Activated effector memory CD4-positive, alpha-beta T cell treated with Interleukin-2 at 50 U/mL for 16 hours (primary cell): Measurements from ENCODE around the gene PDE1C.

ENCODE experiments used
- DNase-seq: peaks from one replicate; pipeline ENCODE4 v3.0.0-alpha.2; 2020

The PDE1C gene

GRCh38 chr7:31935124-31936054, 134.8 kb downstream of the PDE1C start:
- DNase-seq: no peak

DNA sequence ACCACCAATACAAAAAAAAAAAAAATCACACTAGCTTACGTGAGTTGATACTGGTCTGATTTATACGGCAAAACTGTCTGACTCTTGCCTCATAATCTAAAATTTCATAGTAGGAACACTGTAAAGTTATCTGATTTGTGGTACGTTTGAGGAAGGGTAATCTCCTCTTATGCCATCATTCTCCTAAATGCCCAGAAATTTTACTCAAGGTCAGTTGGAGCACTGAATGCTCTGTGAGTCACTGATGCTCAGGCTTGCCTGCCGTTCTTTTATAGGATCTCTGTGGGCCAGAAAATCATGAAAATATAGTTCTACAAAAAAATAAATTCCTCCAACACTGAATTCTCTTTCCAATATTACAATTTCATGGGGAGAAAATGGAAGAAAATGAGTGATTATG, 135.7 kb downstream of the PDE1C start:
- DNase-seq: no peak

- DNase-seq: no peak
Measured at GRCh38 chr7:31933481-31933880, 136.7 kb downstream of the PDE1C start.

- no peak for DNase-seq
Measured at GRCh38 chr7:31926991-31927584, 143.1 kb downstream of the PDE1C start.

- no peak for DNase-seq
Measured at GRCh38 chr7:31925753-31926454, 144.3 kb downstream of the PDE1C start.

GRCh38 chr7:31924251-31924650, 146.0 kb downstream of the PDE1C start:
- DNase-seq: no peak

GRCh38 chr7:31922848-31923247, 147.4 kb downstream of the PDE1C start:
- no peak for DNase-seq

DNA sequence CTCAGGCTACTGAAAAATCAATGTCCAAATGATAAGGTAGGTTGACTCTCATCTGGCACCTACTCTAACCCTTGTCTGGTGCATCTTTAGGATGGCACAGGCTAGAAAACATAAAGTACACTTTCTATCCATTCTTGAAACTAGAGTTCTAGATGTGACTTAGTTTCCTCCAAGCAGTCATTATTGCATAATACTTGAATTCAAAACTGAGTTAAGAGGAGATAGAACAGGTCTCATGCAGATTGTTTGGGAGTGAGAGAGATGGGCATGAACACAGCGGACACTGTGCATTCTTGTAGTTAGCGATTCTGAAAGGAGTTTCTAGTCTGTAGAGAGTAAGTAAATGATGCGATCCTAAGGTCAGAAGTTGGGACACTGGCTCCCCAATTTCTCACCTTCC, 149.2 kb downstream of the PDE1C start:
- DNase-seq: no peak

DNA sequence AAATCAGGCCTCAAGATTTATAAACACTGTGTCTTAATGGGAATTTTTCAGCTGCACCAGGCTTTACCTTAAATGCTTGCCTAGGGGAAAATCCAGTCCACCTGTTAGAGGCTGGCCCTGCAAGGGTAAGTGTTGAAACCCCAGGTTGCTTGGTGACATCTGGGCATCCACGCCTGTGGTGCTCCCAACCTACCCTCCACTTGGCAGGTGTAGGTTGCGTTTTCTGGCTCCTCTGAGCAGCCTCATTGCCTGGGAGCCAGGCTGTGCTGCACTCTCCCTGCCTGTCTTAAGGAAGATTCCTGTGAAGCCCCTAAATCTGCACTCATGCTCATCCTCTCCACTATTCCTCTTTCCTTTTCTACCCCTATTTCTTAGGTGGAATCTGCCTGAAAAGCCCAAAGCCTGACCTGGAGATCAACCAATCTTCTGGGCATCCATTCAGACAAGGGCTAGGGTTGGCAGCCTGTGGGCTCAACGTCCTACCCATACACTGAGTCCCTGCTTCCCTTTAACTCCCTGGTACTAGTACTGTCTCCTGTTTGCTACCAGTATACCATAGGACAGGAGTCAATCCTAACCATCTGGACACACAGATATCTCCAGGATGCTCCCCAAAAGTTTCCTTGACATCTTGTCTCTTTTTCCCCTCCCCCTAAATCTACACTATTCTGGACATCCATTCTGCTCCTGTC, 150.4 kb downstream of the PDE1C start:
- DNase-seq: no peak

DNA sequence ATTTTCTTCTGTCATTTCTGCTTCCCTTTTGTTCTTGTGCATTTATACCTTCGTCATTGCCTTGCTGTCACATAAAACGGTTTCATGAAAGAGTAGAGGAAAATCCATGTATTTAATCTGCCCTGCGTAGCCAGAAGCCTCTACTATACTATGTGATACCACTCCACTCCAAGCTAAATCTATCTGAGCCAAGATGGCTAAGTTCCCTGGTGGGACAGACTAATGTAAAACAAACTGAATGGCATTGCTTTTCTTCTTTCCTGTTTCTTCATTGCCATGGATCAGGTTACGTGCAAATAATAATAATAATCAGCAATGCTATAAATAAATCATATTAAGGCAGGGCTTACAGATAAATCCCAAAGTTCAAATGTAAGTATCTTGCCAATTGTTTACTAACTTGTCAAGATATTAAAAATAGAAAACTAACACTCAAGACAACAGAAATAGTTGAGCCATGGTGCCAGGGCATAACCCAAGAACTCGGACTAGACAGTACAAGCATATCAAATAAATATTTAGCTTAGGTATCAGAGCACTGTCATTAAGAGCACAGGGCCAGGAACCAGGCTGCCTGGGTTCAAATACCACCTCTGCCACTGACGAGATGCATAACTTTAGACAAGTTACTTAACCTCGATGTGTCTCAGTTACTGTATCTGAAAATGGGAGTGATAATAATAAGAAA, 151.4 kb downstream of the PDE1C start:
- no peak for DNase-seq

GRCh38 chr7:31917256-31917655, 153.0 kb downstream of the PDE1C start:
- DNase-seq: no peak

- no peak for DNase-seq
Measured at GRCh38 chr7:31910191-31910590, 160.0 kb downstream of the PDE1C start.

GRCh38 chr7:31906479-31907171, 163.6 kb downstream of the PDE1C start:
- no peak for DNase-seq

- DNase-seq: no peak
Measured at GRCh38 chr7:31903962-31904361, 166.2 kb downstream of the PDE1C start.

DNA sequence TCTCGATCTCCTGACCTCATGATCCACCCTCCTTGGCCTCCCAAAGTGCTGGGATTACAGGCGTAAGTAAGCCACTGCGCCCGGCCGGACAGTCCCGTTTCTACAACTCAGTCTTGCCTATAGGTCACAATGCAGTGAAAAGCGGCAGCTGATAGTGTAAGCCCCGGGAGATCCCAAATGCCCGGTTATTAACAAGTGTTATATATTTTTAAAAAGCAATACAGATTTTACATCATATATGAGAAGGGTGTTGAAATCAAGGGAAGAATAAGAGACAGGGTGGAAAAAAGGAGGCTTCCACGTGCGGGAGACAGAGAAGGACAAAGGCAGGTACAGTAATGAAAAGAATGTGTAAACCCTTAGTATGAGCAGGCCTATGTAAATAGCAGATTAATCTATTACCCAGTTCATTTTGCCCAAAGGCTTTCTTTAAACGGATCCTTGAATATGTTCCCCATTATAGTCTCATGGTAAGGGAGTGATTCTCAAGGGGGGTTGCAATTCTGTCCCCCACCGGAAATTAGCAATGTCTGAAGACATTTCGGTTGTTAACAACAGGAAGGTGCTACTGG, 170.8 kb downstream of the PDE1C start:
- no peak for DNase-seq

DNA sequence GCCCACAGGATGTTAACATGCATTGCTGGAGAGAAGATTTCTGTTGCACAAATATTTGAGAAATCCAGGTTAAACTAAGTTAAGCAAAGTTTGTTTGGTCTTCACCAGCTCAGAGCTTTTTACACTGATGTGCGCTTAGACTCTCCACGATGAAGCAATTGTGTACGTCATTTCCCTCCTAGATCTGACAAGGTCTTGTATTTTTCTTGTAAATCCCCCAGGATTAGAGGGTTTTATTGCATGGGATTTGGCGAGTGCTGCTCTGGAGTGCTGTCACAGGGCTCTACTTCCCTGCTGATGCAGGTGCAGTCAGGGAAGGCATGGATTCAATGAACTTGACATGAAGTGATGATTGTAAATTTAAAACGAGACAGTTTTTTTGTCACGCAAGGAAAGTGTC, 173.3 kb downstream of the PDE1C start:
- DNase-seq: no peak

DNA sequence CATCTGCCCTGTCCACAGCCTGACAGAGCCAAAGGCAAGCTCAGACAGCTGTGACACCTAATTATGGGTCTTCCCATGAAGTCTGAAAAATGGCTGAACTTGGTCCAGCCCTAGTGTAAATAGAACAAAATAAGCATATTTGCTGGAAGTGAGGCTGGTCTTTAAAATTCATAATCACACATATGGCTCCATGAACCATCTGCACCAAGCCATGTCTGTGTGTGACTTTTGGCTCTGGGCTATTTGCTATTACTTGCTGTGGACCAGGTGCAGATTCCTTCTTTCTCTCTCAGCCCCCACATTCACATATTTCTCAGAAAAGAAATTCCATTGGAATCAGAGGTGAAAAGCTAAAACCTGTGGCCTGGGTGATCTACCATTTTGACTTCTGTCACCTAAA, 175.9 kb downstream of the PDE1C start:
- no peak for DNase-seq

- no peak for DNase-seq
Measured at GRCh38 chr7:31893365-31893764, 176.8 kb downstream of the PDE1C start.

GRCh38 chr7:31892099-31892829, 177.9 kb downstream of the PDE1C start:
- DNase-seq: no peak

- DNase-seq: no peak
Measured at GRCh38 chr7:31890766-31891165, 179.4 kb downstream of the PDE1C start.

DNA sequence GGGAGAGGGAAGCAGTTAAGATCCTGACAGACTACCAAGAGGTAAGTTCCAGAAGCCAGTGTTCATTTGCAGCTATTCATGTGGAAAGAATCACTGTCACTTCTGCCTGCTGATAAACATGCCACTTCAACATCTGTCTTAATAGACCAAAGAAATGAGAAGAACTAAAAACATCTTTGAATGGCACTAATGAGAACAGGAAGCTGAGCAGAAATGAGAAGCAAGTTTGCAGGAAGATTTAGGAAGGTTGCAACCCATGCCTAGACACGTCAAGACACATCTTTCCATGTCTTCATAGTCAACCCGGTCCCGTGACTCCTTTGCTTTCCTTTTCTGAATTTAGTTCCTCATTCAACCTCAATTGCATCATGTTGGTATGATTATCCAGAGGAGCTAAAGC, 180.0 kb downstream of the PDE1C start:
- DNase-seq: no peak
